ENCODE results near the gene UNC93B1.

The UNC93B1 gene

GRCh38 chr11:68022531-68022930 lies 18.6 kb upstream of the UNC93B1 start:
- no peak for DNase-seq (ENCODE audit: low spot score)

GRCh38 chr11:68021167-68021787 lies 17.4 kb upstream of the UNC93B1 start:
- DNase-seq (ENCODE audit: low spot score): no peak

GRCh38 chr11:68020575-68020974 lies 16.7 kb upstream of the UNC93B1 start:
- no peak for DNase-seq (ENCODE audit: low spot score)

GRCh38 chr11:68019486-68019885 lies 15.6 kb upstream of the UNC93B1 start:
- no peak for DNase-seq (ENCODE audit: low spot score)

- no peak for DNase-seq (ENCODE audit: low spot score)
These were observed 14.9 kb upstream of the UNC93B1 start for GRCh38 chr11:68018730-68019190.

GRCh38 chr11:68017980-68018729 lies 14.3 kb upstream of the UNC93B1 start:
- DNase-seq (ENCODE audit: low spot score): no peak

- no peak for DNase-seq (ENCODE audit: low spot score)
These were observed 13.3 kb upstream of the UNC93B1 start for GRCh38 chr11:68016904-68017817.

GRCh38 chr11:68016161-68016903 lies 12.4 kb upstream of the UNC93B1 start:
- no peak for DNase-seq (ENCODE audit: low spot score)

GRCh38 chr11:68015467-68015866 lies 11.6 kb upstream of the UNC93B1 start:
- DNase-seq (ENCODE audit: low spot score): no peak

- DNase-seq (ENCODE audit: low spot score): no peak
These were observed 11.1 kb upstream of the UNC93B1 start for GRCh38 chr11:68014947-68015447.

- no peak for DNase-seq (ENCODE audit: low spot score)
These were observed 10.5 kb upstream of the UNC93B1 start for GRCh38 chr11:68014157-68014946.

- no peak for DNase-seq (ENCODE audit: low spot score)
These were observed 9.8 kb upstream of the UNC93B1 start for GRCh38 chr11:68013611-68014156.

GRCh38 chr11:68012843-68013610 lies 9.1 kb upstream of the UNC93B1 start:
- DNase-seq (ENCODE audit: low spot score): no peak

- DNase-seq (ENCODE audit: low spot score): no peak
These were observed 8.3 kb upstream of the UNC93B1 start for GRCh38 chr11:68012044-68012842.

- no peak for DNase-seq (ENCODE audit: low spot score)
These were observed 7.4 kb upstream of the UNC93B1 start for GRCh38 chr11:68011051-68011943.

- DNase-seq (ENCODE audit: low spot score): no peak
These were observed 6.5 kb upstream of the UNC93B1 start, which contains the start of gene ALDH3B1 for GRCh38 chr11:68010090-68011041. Gene ALDH3B1, plus strand, starts transcription at chr11:68010327. Its CDS starts 4,971 bp downstream, at chr11:68015298.
